ENCODE measurements around the gene CHD2.

DNA sequence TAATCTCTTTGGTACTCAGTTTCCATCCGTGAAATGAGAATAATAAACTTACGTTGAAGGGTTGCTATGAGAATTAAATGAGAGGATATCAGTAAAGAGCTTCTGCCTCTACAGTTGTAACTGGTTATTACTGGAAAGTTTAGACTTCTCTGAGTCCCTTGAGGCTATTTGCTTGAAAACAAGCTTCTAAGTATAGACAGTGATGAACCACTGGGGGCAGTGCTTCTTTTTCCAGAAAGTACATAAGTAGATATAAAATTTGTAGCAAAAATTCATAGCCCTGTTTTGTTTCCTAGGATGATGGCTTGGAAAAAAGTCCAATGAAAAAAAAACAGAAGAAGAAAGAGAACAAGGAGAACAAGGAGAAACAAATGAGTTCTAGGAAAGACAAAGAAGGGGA lies 101.8 kb downstream of the CHD2 start:
- no peak for TF ChIP-seq RAD21 (IDR thresholded peaks at IDR 0.05)
- TF ChIP-seq, protein P1, sequence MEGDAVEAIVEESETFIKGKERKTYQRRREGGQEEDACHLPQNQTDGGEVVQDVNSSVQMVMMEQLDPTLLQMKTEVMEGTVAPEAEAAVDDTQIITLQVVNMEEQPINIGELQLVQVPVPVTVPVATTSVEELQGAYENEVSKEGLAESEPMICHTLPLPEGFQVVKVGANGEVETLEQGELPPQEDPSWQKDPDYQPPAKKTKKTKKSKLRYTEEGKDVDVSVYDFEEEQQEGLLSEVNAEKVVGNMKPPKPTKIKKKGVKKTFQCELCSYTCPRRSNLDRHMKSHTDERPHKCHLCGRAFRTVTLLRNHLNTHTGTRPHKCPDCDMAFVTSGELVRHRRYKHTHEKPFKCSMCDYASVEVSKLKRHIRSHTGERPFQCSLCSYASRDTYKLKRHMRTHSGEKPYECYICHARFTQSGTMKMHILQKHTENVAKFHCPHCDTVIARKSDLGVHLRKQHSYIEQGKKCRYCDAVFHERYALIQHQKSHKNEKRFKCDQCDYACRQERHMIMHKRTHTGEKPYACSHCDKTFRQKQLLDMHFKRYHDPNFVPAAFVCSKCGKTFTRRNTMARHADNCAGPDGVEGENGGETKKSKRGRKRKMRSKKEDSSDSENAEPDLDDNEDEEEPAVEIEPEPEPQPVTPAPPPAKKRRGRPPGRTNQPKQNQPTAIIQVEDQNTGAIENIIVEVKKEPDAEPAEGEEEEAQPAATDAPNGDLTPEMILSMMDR (IDR thresholded peaks at IDR 0.05; ENCODE audit: low read depth, low read length, missing input control): no peak
- TF ChIP-seq JUND (IDR thresholded peaks at IDR 0.05): no peak
- TF ChIP-seq SP1 (IDR thresholded peaks at IDR 0.05): no peak
- no peak for TF ChIP-seq TAF1 (conservative IDR thresholded peaks at IDR 0.05)
- TF ChIP-seq, protein P2, sequence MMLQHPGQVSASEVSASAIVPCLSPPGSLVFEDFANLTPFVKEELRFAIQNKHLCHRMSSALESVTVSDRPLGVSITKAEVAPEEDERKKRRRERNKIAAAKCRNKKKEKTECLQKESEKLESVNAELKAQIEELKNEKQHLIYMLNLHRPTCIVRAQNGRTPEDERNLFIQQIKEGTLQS (IDR thresholded peaks at IDR 0.05): no peak
- TF ChIP-seq, protein P3, sequence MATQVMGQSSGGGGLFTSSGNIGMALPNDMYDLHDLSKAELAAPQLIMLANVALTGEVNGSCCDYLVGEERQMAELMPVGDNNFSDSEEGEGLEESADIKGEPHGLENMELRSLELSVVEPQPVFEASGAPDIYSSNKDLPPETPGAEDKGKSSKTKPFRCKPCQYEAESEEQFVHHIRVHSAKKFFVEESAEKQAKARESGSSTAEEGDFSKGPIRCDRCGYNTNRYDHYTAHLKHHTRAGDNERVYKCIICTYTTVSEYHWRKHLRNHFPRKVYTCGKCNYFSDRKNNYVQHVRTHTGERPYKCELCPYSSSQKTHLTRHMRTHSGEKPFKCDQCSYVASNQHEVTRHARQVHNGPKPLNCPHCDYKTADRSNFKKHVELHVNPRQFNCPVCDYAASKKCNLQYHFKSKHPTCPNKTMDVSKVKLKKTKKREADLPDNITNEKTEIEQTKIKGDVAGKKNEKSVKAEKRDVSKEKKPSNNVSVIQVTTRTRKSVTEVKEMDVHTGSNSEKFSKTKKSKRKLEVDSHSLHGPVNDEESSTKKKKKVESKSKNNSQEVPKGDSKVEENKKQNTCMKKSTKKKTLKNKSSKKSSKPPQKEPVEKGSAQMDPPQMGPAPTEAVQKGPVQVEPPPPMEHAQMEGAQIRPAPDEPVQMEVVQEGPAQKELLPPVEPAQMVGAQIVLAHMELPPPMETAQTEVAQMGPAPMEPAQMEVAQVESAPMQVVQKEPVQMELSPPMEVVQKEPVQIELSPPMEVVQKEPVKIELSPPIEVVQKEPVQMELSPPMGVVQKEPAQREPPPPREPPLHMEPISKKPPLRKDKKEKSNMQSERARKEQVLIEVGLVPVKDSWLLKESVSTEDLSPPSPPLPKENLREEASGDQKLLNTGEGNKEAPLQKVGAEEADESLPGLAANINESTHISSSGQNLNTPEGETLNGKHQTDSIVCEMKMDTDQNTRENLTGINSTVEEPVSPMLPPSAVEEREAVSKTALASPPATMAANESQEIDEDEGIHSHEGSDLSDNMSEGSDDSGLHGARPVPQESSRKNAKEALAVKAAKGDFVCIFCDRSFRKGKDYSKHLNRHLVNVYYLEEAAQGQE (IDR thresholded peaks at IDR 0.05): no peak
- no peak for TF ChIP-seq FOXA1 (IDR thresholded peaks at IDR 0.05)
